ENCODE data around the gene SLC6A9. TPM values are rescaled to one million over a fixed set of nuclear protein-coding genes. Genes with fewer than 3 reads are reported as not detected.

Gene SLC6A9
- total RNA-seq, 2 experiments from 2014 or later, result 2.6 to 5.3 TPM

GRCh38 chr1:44000122-44000665 lies 31.1 kb downstream of the SLC6A9 start:
- no peaks in the 10 kb centered on the region for H3K27me3 Mint-ChIP-seq
- H3K36me3 Mint-ChIP-seq, result no peaks in the 10 kb centered on the region
- ATAC-seq (no peak), DNase-seq (no peak)
- no peak overlapping the region for H3K4me3 Mint-ChIP-seq
- CTCF ChIA-PET, result interaction anchor here (2.9 to 8.9 kb wide), 2 partner anchors 36 to 47 kb away, joined by 9 to 115 read pairs; no protein-coding TSS in a partner anchor
- H3K9me3 Mint-ChIP-seq (ENCODE audit: low read depth), result no peaks in the 10 kb centered on the region
- H3K4me1 Mint-ChIP-seq, result peaks cover 7% of the 10 kb centered on the region
- no peak overlapping the region for H3K27ac Mint-ChIP-seq

- Mint-ChIP-seq H3K27me3 (no peaks in the 10 kb centered on the region), H3K4me1 (peaks cover 10% of the 10 kb centered on the region), H3K36me3 (no peaks in the 10 kb centered on the region), H3K27ac (no peak overlapping the region), H3K4me3 (no peak overlapping the region), H3K9me3 (ENCODE audit: low read depth) (no peaks in the 10 kb centered on the region)
- ATAC-seq (no peak), DNase-seq (no peak)
- CTCF ChIA-PET, result interaction anchor here (2.9 to 8.9 kb wide), 2 partner anchors 36 to 48 kb away, joined by 9 to 115 read pairs; no protein-coding TSS in a partner anchor
Observed at GRCh38 chr1:43999455-43999854, 31.8 kb downstream of the SLC6A9 start.

GRCh38 chr1:43998000-43998378 lies 33.3 kb downstream of the SLC6A9 start:
- CTCF ChIA-PET, result no interaction called here
- Mint-ChIP-seq H3K27me3 (no peaks in the 10 kb centered on the region), H3K4me3 (no peak overlapping the region)

GRCh38 chr1:43997295-43997999 lies 33.8 kb downstream of the SLC6A9 start:
- DNase-seq (no peak), ATAC-seq (no peak)
- no peak overlapping the region for H3K4me3 Mint-ChIP-seq
- H3K4me1 Mint-ChIP-seq, result peaks cover 14% of the 10 kb centered on the region
- CTCF ChIA-PET, result no interaction called here
- H3K9me3 Mint-ChIP-seq (ENCODE audit: low read depth), result no peaks in the 10 kb centered on the region
- H3K36me3 Mint-ChIP-seq, result no peaks in the 10 kb centered on the region
- H3K27ac Mint-ChIP-seq, result no peak overlapping the region
- H3K27me3 Mint-ChIP-seq, result no peaks in the 10 kb centered on the region

More at GRCh38 chr1:43998000-43998378, 33.3 kb downstream of the SLC6A9 start:
- DNase-seq (no peak), ATAC-seq (no peak)
- Mint-ChIP-seq H3K4me1 (peaks cover 10% of the 10 kb centered on the region), H3K36me3 (no peaks in the 10 kb centered on the region), H3K27ac (no peak overlapping the region), H3K9me3 (ENCODE audit: low read depth) (no peaks in the 10 kb centered on the region)

- DNase-seq (no peak), ATAC-seq (no peak)
- Mint-ChIP-seq H3K27me3 (no peaks in the 10 kb centered on the region), H3K36me3 (no peaks in the 10 kb centered on the region), H3K4me3 (no peak overlapping the region), H3K4me1 (peaks cover 20% of the 10 kb centered on the region), H3K9me3 (ENCODE audit: low read depth) (no peaks in the 10 kb centered on the region), H3K27ac (no peak overlapping the region)
- CTCF ChIA-PET, result no interaction called here
Observed at GRCh38 chr1:43996733-43997115, 34.5 kb downstream of the SLC6A9 start.

- CTCF ChIA-PET, result interaction anchor here (1.9 kb wide), 1 partner anchor 35 kb away, joined by 4 read pairs; the partner anchor contains the start of gene SLC6A9
- Mint-ChIP-seq H3K27ac (no peak overlapping the region), H3K27me3 (no peaks in the 10 kb centered on the region), H3K9me3 (ENCODE audit: low read depth) (no peaks in the 10 kb centered on the region), H3K36me3 (no peaks in the 10 kb centered on the region), H3K4me3 (no peak overlapping the region), H3K4me1 (peaks cover 19% of the 10 kb centered on the region)
- DNase-seq (no peak), ATAC-seq (no peak)
Observed at GRCh38 chr1:43995984-43996732, 35.1 kb downstream of the SLC6A9 start.

- ATAC-seq (no peak), DNase-seq (peak; percentile 54)
- H3K9me3 Mint-ChIP-seq (ENCODE audit: low read depth), result no peaks in the 10 kb centered on the region
- H3K27ac Mint-ChIP-seq, result no peak overlapping the region
- no peaks in the 10 kb centered on the region for H3K36me3 Mint-ChIP-seq
- no peak overlapping the region for H3K4me3 Mint-ChIP-seq
- H3K4me1 Mint-ChIP-seq, result peaks cover 18% of the 10 kb centered on the region
- CTCF ChIA-PET, result interaction anchor here (0.8 to 3.6 kb wide), 4 partner anchors 10 to 53 kb away, joined by 3 to 12 read pairs (median 4); partner anchors contain the start of gene SLC6A9
- no peaks in the 10 kb centered on the region for H3K27me3 Mint-ChIP-seq
Observed at GRCh38 chr1:43994794-43995790, 36.2 kb downstream of the SLC6A9 start.

GRCh38 chr1:43994071-43994470 lies 37.2 kb downstream of the SLC6A9 start:
- no peak for DNase-seq
- CTCF ChIA-PET, result interaction anchor here (0.8 to 3.7 kb wide), 6 partner anchors 11 to 54 kb away, joined by 3 to 17 read pairs (median 4); partner anchors contain the start of gene DPH2
- ATAC-seq, result no peak
- no peak overlapping the region for H3K27ac Mint-ChIP-seq
- no peak overlapping the region for H3K4me3 Mint-ChIP-seq
- H3K4me1 Mint-ChIP-seq, result peaks cover 18% of the 10 kb centered on the region
- H3K9me3 Mint-ChIP-seq (ENCODE audit: low read depth), result no peaks in the 10 kb centered on the region
- no peaks in the 10 kb centered on the region for H3K36me3 Mint-ChIP-seq
- no peaks in the 10 kb centered on the region for H3K27me3 Mint-ChIP-seq

GRCh38 chr1:43993206-43993914 lies 37.9 kb downstream of the SLC6A9 start:
- Mint-ChIP-seq H3K9me3 (ENCODE audit: low read depth) (no peaks in the 10 kb centered on the region), H3K4me3 (no peak overlapping the region)

GRCh38 chr1:43992232-43992995 lies 38.8 kb downstream of the SLC6A9 start:
- peak overlapping the region; percentile 83 for H3K4me3 Mint-ChIP-seq
- no peak for ATAC-seq
- no peaks in the 10 kb centered on the region for H3K27me3 Mint-ChIP-seq
- H3K27ac Mint-ChIP-seq, result peak overlapping the region; percentile 24
- peaks cover 16% of the 10 kb centered on the region for H3K4me1 Mint-ChIP-seq
- H3K9me3 Mint-ChIP-seq (ENCODE audit: low read depth), result no peaks in the 10 kb centered on the region
- no peaks in the 10 kb centered on the region for H3K36me3 Mint-ChIP-seq
- CTCF ChIA-PET, result interaction anchor here (1.2 to 3.7 kb wide), 6 partner anchors 13 to 56 kb away, joined by 3 to 17 read pairs (median 8); partner anchors contain the start of genes ATP6V0B and DPH2
- DNase-seq, result no peak

More at GRCh38 chr1:43993206-43993914, 37.9 kb downstream of the SLC6A9 start:
- H3K4me1 Mint-ChIP-seq, result peaks cover 17% of the 10 kb centered on the region
- DNase-seq, result no peak
- no peak overlapping the region for H3K27ac Mint-ChIP-seq
- no peaks in the 10 kb centered on the region for H3K27me3 Mint-ChIP-seq
- ATAC-seq, result no peak
- CTCF ChIA-PET, result interaction anchor here (0.8 to 3.7 kb wide), 7 partner anchors 12 to 55 kb away, joined by 3 to 17 read pairs (median 5); partner anchors contain the start of genes ATP6V0B and DPH2
- no peaks in the 10 kb centered on the region for H3K36me3 Mint-ChIP-seq

GRCh38 chr1:43991476-43992231 lies 39.6 kb downstream of the SLC6A9 start, which contains the start of gene CCDC24:
Gene CCDC24, plus strand, starts transcription at chr1:43991599. Its CDS starts 280 bp downstream, at chr1:43991879.
- Mint-ChIP-seq H3K36me3 (no peaks in the 10 kb centered on the region), H3K4me1 (peaks cover 16% of the 10 kb centered on the region), H3K27ac (peak within 1 kb of the TSS; percentile 82), H3K4me3 (peak within 1 kb of the TSS; percentile 83), H3K9me3 (ENCODE audit: low read depth) (no peaks in the 10 kb centered on the region), H3K27me3 (no peaks in the 10 kb centered on the region)
- ATAC-seq (peak; percentile 86), DNase-seq (peak; percentile 83)
- CTCF ChIA-PET, result interaction anchor here (1.5 to 3.7 kb wide), 4 partner anchors 14 to 57 kb away, joined by 5 to 17 read pairs (median 14); partner anchors contain the start of gene ATP6V0B
